Measurements from ENCODE around the gene U2AF2.
"Not testable (repeated sequence)": the region's sequence is repeated elsewhere in the genome, so short reads cannot be mapped to it uniquely, and the experiment has no call there.

Gene U2AF2

GRCh38 chr19:55712804-55713631 lies 58.2 kb downstream of the U2AF2 start:
- DNase-seq (ENCODE audit: low read depth), result no peak

- DNase-seq (ENCODE audit: low read depth), result no peak
Measured at GRCh38 chr19:55716531-55716930, 61.7 kb downstream of the U2AF2 start.

- DNase-seq (ENCODE audit: low read depth), result no peak
Measured at GRCh38 chr19:55717251-55717650, 62.4 kb downstream of the U2AF2 start.

- DNase-seq (ENCODE audit: low read depth), result not testable (repeated sequence)
Measured at GRCh38 chr19:55717879-55718711, 63.3 kb downstream of the U2AF2 start.

GRCh38 chr19:55720214-55720746 lies 65.4 kb downstream of the U2AF2 start:
- DNase-seq (ENCODE audit: low read depth), result no peak

- no peak for DNase-seq (ENCODE audit: low read depth)
Measured at GRCh38 chr19:55720801-55721200, 66.0 kb downstream of the U2AF2 start.

- no peak for DNase-seq (ENCODE audit: low read depth)
Measured at GRCh38 chr19:55723491-55723890, 68.7 kb downstream of the U2AF2 start.

Measured in stimulated activated CD8-positive, alpha-beta memory T cell treated with anti-CD3 and anti-CD28 coated beads, Interleukin-15, amount 100 ng/mL, for 24 hours (primary cell).